ENCODE measurements around the gene TUBE1.
"Not testable (repeated sequence)": the region's sequence is repeated elsewhere in the genome, so short reads cannot be mapped to it uniquely, and the experiment has no call there.

Gene TUBE1

GRCh38 chr6:112087136-112087911 is at the start of gene TUBE1, which contains the start of gene FAM229B:
TSS of gene TUBE1 (minus strand) at chr6:112087482. CDS start at chr6:112087434, 48 bp downstream.
TSS of gene FAM229B (plus strand) at chr6:112087591. CDS start at chr6:112099284, 11,693 bp downstream.
- peak; percentile 93 for DNase-seq

GRCh38 chr6:112130878-112131277 is 43.6 kb upstream of the TUBE1 start:
- DNase-seq, result no peak

- DNase-seq, result no peak
Observed at GRCh38 chr6:112128208-112128607, 40.9 kb upstream of the TUBE1 start.

GRCh38 chr6:112123982-112124381 is 36.7 kb upstream of the TUBE1 start:
- no peak for DNase-seq

- no peak for DNase-seq
Observed at GRCh38 chr6:112122756-112123155, 35.5 kb upstream of the TUBE1 start.

GRCh38 chr6:112118034-112118433 is 30.8 kb upstream of the TUBE1 start:
- DNase-seq, result no peak

GRCh38 chr6:112117554-112117953 is 30.3 kb upstream of the TUBE1 start:
- DNase-seq, result no peak

GRCh38 chr6:112116221-112116620 is 28.9 kb upstream of the TUBE1 start:
- no peak for DNase-seq

GRCh38 chr6:112114577-112115223 is 27.4 kb upstream of the TUBE1 start:
- no peak for DNase-seq

GRCh38 chr6:112113918-112114317 is 26.6 kb upstream of the TUBE1 start:
- DNase-seq, result no peak

GRCh38 chr6:112113431-112113830 is 26.1 kb upstream of the TUBE1 start:
- DNase-seq, result no peak

- DNase-seq, result no peak
Observed at GRCh38 chr6:112109262-112109661, 22.0 kb upstream of the TUBE1 start.

- DNase-seq, result no peak
Observed at GRCh38 chr6:112106562-112106961, 19.3 kb upstream of the TUBE1 start.

- not testable (repeated sequence) for DNase-seq
Observed at GRCh38 chr6:112106026-112106425, 18.7 kb upstream of the TUBE1 start.

GRCh38 chr6:112100561-112100960 is 13.3 kb upstream of the TUBE1 start:
- no peak for DNase-seq

- no peak for DNase-seq
Observed at GRCh38 chr6:112096901-112097300, 9.6 kb upstream of the TUBE1 start.

GRCh38 chr6:112087916-112088315 is 634 bp upstream of the TUBE1 start:
- no peak for DNase-seq

- peak; percentile 57 for DNase-seq
Observed at GRCh38 chr6:112086744-112087135, 542 bp downstream of the TUBE1 start.

- no peak for DNase-seq
Observed at GRCh38 chr6:112085286-112086065, 1.8 kb downstream of the TUBE1 start.

- DNase-seq, result no peak
Observed at GRCh38 chr6:112081569-112081968, 5.7 kb downstream of the TUBE1 start.

GRCh38 chr6:112066606-112067005 is 20.7 kb downstream of the TUBE1 start:
- no peak for DNase-seq

- no peak for DNase-seq
Observed at GRCh38 chr6:112065426-112065986, 21.8 kb downstream of the TUBE1 start.

GRCh38 chr6:112062966-112063365 is 24.3 kb downstream of the TUBE1 start:
- no peak for DNase-seq

All from DMS 273 treated with DMSO at 0.1 percent for 48 hours (cell line).